ENCODE measurements around the gene IRF6.

DNA sequence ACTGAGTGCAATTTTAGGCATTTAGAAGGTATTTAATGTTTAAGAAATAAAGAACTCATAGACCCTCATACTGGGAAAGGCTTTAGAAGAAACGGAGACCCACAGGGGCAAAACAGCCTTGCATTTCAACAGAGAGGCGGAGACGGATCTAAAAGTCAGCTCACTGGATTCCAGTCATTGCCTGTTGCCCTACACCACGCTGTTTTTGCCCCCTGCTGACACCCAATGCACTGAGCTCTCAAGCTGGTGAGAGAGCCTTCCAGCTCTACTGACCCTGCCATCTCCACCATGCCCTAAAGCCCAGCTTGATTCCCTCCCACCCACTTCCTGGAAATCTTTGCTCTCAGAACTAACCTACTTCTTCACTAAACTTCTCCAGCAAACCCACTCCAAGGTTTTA lies 57.3 kb downstream of the IRF6 start:
- TF ChIP-seq POLR2AphosphoS5 (IDR thresholded peaks at IDR 0.05) (no peak), CTCF (IDR thresholded peaks at IDR 0.05) (no peak)
